Epithelial cell of proximal tubule (primary cell): ENCODE data around the gene CLTC. TPM values are rescaled to one million over a fixed set of nuclear protein-coding genes. Genes with fewer than 3 reads are reported as not detected.

Experiments used
- DNase-seq: peaks from one replicate; pipeline ENCODE4 v3.0.0-alpha.2; 2011; ENCODE audit warnings: low read depth
- H3K4me3 ChIP-seq: 2 replicates; pipeline ENCODE4 v1.5.1; 2011; ENCODE audit warnings: low read depth, mild to moderate bottlenecking, low read length
- total RNA-seq: library from RNA; depleted of rRNA; stranded (reverse); fragments of >200 nt; gene quantifications from 2 replicates; pipeline ENCODE4 v1.2.3, GENCODE V29; 2015
- TF ChIP-seq, protein P1 (sequence below): conservative IDR thresholded peaks from 2 replicates; pipeline ENCODE4 v1.5.1; 2012; ENCODE audit warnings: low read depth, mild to moderate bottlenecking, low read length

The CLTC gene
- total RNA-seq, 1 donor from 2014 or later, result 243 TPM

DNA sequence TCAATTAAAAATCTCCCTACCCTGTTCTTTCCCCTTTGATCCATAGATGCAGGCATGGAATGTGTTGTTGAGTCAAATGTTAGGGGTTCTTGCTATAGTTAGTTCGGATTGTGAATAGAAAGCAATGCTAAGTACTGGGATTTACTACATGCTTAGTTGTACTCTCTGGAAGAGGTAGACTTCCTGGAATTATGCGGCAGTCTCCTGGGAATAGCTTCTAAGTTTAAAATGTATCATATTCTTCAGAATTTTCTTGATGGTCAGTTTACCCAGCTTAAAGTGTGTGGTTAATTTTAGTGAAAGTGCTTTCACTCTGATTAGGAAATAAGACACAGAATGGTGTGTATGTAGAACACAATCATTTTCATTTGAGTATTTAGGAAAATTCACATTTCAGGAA lies 3.5 kb downstream of the CLTC start:
- no peak for DNase-seq
- peak overlapping the region; percentile 96 for H3K4me3 ChIP-seq
- TF ChIP-seq, protein P1, sequence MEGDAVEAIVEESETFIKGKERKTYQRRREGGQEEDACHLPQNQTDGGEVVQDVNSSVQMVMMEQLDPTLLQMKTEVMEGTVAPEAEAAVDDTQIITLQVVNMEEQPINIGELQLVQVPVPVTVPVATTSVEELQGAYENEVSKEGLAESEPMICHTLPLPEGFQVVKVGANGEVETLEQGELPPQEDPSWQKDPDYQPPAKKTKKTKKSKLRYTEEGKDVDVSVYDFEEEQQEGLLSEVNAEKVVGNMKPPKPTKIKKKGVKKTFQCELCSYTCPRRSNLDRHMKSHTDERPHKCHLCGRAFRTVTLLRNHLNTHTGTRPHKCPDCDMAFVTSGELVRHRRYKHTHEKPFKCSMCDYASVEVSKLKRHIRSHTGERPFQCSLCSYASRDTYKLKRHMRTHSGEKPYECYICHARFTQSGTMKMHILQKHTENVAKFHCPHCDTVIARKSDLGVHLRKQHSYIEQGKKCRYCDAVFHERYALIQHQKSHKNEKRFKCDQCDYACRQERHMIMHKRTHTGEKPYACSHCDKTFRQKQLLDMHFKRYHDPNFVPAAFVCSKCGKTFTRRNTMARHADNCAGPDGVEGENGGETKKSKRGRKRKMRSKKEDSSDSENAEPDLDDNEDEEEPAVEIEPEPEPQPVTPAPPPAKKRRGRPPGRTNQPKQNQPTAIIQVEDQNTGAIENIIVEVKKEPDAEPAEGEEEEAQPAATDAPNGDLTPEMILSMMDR, result no peak

DNA sequence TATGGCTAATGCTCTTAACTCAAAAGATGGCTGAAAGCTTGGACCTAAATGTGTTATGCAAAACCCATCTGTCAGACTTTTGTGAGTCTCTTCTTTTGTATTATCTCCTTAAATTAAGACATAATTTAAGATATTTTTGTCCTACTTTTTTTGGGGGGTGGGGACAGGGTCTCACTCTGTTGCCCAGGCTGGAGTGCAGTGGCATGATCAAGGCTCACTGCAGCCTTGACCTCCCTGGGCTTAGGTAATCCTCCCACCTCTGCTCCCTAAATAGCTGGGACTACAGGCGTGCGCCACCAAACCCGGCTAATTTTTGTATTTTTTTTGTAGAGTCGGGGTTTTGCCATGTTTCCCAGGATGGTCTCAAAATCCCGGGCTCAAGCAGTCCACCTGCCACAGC lies 7.1 kb downstream of the CLTC start:
- no peak for DNase-seq
- no peak overlapping the region for H3K4me3 ChIP-seq
- TF ChIP-seq, protein P1, result no peak

DNA sequence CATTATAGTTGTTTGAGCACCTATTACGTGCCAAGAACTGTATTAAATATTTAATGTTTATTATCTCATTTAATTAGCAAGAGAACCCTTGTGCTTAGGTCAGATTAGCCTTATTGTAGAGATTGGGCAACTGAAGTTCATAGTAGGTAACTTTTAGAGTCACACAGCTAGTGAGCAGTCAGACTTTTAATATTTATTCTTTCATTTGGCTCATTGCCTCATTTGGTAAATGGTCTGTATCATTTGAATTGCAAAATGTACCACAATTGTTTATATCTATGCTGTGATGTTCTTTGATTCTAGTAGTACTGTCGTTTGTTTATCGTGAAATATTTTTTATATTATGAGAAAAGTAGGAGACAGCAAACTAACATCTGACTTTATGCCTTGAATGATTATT lies 7.6 kb downstream of the CLTC start:
- TF ChIP-seq, protein P1, result no peak
- no peak overlapping the region for H3K4me3 ChIP-seq
- no peak for DNase-seq

GRCh38 chr17:59627770-59628171 lies 8.1 kb downstream of the CLTC start:
- H3K4me3 ChIP-seq, result no peak overlapping the region
- TF ChIP-seq, protein P1, result no peak
- no peak for DNase-seq

DNA sequence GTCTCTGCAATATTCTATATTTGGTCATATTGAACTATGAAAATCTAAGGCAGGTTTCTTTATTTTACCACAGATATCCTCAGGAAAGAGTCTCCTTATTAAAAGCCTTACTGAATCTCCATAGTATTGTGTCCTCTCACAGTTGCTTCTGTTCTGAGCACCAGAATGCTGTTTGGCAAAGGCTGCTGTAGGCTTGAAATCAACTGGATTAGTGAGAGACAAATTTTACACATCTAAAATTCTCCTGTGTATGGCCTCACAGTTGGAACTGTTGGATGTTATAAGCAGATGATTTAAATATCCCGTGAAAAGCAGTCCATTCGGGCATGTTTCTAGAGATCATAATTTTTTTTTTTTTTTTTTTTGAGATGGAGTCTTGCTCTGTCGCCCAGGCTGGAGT lies 9.5 kb downstream of the CLTC start:
- DNase-seq, result no peak
- H3K4me3 ChIP-seq, result no peak overlapping the region
- TF ChIP-seq, protein P1, result no peak

GRCh38 chr17:59631276-59631675 lies 11.6 kb downstream of the CLTC start:
- TF ChIP-seq, protein P1, result no peak
- DNase-seq, result no peak

DNA sequence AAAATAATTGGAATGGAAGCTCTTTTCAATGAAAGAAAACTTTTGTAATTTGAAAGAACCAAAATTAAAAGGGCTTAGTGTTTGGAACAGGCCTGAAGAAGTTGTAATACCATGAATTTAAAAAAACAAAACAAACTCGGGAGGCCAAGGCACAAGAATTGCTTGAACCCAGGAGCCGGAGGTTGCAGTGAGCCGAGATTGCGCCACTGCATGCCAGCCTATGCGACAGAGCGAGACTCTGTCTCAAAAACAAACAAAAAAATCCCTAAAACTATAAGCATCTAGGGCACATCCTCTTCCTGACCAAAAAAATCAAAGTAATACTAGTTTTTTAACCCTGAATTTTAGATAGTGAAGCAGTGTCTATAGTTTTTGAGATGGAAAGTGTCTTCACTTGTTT lies 12.7 kb downstream of the CLTC start:
- TF ChIP-seq, protein P1, result no peak

More at GRCh38 chr17:59631276-59631675, 11.6 kb downstream of the CLTC start:
- H3K4me3 ChIP-seq, result no peak overlapping the region

More for the DNA sequence above, 12.7 kb downstream of the CLTC start:
- H3K4me3 ChIP-seq, result no peak overlapping the region
- DNase-seq, result no peak
